Left forelimb (tissue), 1 donor: Measurements from ENCODE around the gene RPL22L1.
"Not testable (repeated sequence)": the region's sequence is repeated elsewhere in the genome, so short reads cannot be mapped to it uniquely, and the experiment has no call there.

Experiments used
- DNase-seq: peaks from one replicate; pipeline ENCODE4 v3.0.0-alpha.2; 2018; ENCODE audit warnings: low spot score

Gene RPL22L1

DNA sequence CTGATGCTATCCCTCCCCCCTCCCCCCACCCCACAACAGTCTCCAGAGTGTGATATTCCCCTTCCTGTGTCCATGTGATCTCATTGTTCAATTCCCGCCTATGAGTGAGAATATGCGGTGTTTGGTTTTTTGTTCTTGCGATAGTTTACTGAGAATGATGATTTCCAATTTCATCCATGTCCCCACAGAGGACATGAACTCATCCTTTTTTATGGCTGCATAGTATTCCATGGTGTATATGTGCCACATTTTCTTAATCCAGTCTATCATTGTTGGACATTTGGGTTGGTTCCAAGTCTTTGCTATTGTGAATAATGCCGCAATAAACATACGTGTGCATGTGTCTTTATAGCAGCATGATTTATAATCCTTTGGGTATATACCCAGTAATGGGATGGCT lies 8.7 kb upstream of the RPL22L1 start:
- not testable (repeated sequence) for DNase-seq

DNA sequence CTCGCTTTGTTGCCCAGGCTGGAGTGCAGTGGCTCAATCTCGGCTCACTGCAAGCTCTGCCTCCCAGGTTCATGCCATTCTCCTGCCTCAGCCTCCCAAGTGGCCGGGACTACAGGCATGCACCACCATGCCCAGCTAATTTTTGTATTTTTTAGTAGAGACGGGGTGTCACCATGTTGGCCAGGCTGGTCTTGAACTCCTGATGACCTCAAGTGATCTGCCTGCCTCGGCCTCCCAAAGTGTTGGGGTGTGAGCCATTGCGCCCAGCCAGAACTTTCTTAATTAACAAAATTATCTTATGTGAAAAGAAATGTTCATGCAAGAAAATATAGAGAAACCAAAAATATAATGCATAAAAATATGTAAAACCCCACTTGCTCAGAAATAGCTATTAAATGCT lies 7.3 kb upstream of the RPL22L1 start:
- DNase-seq: not testable (repeated sequence)

- no peak for DNase-seq
Measured at GRCh38 chr3:170876537-170876936, 6.5 kb upstream of the RPL22L1 start.

- no peak for DNase-seq
Measured at GRCh38 chr3:170869239-170869590, 780 bp downstream of the RPL22L1 start.

DNA sequence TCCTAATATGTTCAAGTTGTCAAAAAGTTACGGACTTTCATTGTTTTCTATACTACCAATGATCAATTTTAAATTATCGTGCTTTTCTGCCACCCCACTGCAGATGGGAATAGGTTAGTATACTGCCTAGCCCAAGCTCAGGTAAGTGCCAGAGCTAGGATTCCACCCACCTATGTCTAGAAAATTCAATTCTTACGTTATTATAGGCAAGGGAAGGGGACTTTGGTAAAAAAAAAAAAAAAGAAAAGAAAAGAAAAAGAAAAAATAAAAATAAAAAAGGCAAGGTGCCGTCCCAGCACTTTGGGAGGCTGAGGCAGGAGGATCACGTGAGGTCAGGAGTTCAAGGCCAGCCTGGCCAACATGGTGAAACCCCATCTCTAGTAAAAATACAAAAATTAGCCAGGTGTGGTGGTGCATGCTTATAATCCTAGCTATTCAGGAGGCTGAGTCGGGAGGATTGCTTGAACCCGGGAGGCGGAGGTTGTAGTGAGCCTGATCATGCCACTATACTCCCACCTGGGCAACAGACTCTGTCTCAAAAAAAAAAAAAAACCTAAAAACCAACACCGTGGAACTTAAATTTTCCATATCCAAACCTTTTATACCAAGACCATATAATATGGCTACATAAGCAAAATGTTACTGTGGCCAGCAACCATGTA lies 1.3 kb downstream of the RPL22L1 start:
- DNase-seq: no peak

GRCh38 chr3:170867143-170867937 lies 2.7 kb downstream of the RPL22L1 start:
- DNase-seq: no peak

- DNase-seq: no peak
Measured at GRCh38 chr3:170866499-170866898, 3.5 kb downstream of the RPL22L1 start.

DNA sequence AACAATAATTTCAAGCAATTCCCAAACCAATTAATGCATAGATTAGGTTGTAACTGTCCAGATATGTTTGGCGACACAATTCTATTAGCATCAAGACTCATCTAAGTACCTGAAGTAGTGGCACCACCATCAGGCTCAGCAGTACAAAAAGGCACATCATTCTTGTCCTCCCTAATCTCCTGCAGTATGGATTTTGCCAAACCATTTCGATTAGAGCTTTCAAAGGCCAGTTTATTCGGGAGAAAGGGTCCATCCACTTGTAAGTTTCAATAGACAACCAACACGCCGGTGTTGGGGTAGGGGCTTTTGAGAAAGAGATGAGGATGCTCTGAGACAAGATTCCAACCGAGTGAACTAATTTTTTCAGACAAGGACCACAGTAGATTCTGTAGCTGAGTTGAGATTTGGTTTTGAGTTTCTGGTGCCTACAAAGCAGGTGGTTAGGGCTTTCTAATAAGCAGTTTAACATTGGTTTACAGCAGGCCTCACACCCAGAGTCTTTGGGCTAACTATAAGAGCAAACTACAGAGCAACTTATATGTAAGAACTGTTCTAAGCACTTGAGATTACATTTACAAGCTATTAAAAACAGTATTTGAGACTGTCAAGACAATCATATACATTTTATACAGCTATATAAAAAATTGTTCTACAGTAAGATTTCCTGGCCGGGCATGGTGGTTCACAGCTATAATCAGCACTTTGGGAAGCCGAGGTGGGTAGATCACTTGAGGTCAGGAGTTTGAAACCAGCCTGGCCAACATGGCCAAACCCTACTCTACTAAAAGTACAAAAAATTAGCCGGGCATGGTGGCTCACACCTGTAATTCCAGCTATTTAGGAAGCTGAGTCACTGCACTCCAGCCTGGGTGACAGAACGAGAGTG lies 4.5 kb downstream of the RPL22L1 start:
- no peak for DNase-seq

DNA sequence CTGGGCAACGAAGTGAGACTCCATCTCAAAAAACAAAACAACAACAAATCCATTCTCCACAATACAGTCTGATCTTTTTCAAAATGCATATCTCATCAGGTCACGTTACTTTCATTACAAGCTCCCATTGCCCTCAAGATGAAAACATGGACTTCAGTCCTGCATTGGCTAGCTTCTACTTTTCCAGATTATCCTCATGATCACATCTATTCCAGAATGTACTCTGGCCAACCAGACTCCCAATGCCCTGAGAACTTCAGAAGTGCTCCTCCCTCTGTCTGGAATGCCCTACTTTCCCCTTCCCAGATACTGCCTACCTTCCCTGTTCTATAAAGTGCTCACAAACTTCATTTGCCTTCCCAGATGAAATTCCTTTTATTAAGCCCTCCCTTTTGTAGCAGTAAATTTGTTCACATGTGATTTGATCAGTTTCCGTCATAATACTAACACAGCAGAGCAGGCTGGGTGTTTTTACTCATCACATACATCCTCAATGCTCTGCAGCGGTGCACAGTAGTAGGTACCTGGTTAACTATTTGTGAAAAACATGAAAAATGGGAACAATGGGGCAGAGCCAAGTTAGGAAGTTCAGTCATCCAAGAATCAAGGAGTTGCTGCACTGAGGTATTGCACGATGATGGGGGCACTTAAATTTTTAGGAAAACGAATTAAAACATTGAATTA lies 5.3 kb downstream of the RPL22L1 start:
- no peak for DNase-seq

DNA sequence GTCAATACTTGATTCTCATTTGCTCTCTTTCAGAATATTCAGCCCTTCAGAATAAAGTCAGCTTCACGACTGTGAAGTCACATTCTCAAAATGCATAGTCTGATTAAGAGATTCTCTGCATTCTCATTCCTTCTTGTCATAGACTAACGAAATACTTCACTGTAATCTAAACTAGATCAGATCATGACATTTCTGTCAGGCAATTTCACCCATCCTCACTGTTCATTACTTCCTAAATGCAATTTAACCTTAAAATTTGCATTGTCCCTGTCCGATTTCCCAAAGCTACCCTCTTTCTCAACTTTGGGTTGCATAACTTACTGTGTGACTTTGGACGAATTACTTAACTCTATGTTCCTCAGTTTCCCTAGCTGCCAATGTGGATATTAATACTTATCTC lies 6.2 kb downstream of the RPL22L1 start:
- DNase-seq: no peak

- no peak for DNase-seq
Measured at GRCh38 chr3:170862618-170863374, 7.2 kb downstream of the RPL22L1 start.

- DNase-seq: no peak
Measured at GRCh38 chr3:170858599-170858998, 11.4 kb downstream of the RPL22L1 start.

GRCh38 chr3:170852324-170852723 lies 17.7 kb downstream of the RPL22L1 start:
- no peak for DNase-seq

DNA sequence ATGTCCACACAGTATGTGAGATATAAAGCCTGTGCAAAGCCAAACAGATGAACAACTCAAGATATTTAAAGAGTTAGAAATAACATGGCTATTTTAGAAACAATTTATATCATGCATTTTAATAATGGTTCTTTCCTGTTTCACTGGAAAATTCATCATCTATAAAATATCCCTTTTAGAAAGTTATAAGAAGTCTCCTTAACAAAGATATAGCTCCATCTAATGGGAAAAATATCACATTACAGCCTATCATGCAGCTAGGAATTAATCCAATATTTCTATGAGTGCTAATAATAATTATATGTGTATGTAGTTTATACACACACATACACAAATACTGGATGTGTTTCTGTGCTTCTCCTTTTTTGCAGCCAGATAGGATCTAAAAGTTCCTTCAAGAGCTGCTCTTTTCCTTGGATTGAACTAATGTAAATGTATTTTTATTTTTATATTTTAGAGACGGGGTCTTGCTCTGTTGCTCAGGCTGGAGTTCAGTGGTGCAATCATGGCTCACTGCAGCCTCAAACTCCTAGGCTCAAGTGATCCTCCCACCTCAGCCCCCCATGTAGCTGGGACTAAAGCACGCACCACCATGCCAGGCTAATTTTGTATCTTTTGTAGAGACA lies 21.6 kb downstream of the RPL22L1 start:
- no peak for DNase-seq

- no peak for DNase-seq
Measured at GRCh38 chr3:170844377-170844776, 25.6 kb downstream of the RPL22L1 start.

DNA sequence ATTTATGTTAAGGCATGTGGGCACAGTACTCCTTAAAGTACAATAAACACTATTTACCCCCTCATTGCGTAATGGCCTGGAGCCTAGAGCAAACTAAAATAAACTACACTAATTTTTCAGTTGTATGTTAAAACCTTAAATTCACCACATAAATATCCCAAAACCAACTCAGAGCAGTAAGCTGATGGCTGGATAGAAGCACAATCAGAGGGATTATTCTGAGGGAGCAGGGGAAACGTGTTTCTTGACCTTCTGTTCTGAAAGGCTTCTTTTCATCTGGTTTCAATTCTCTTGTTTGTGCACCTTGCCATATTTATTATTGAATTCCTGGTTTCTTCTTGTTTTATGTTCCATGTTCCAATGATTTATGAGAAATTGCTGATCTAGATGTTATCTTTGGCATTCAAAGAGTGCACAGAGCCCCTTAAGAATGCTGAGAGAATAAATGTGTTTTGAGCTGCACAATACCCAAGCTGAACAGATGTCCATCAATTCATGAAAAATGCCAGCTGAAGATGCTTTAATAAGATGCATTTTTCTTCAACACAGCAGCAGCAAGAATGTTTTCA lies 29.6 kb downstream of the RPL22L1 start:
- no peak for DNase-seq

GRCh38 chr3:170839518-170840100 lies 30.4 kb downstream of the RPL22L1 start:
- no peak for DNase-seq

DNA sequence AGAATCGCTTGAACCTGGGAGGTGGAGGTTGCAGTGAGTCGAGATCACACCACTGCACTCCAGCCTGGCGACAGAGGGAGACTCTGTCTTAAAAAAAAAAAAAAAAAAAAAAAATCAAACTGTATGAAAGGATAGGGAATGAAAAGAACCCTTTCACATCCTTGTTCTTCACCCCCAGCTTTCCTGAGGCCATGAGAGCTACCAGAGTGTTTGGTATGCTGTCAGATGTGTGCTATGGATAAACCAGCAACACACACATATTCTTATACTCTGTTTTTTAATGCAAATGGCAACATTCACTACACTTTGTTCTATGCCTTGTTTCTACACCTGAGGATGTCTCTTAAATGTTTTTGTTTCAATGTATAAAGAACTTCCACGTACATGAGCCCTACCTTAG lies 33.5 kb downstream of the RPL22L1 start:
- DNase-seq: no peak

GRCh38 chr3:170835336-170835735 lies 34.7 kb downstream of the RPL22L1 start:
- DNase-seq: no peak

GRCh38 chr3:170830580-170830979 lies 39.4 kb downstream of the RPL22L1 start:
- no peak for DNase-seq
